Measurements from ENCODE around the gene NOD2. TPM values are rescaled to one million over a fixed set of nuclear protein-coding genes. Genes with fewer than 3 reads are reported as not detected.

NOD2 gene
- not detected in 5 replicates for total RNA-seq (2022; extraction: Qiagen RNA extraction; ENCODE audit: low read depth)

GRCh38 chr16:50692999-50693781 is at the start of gene NOD2:
Gene NOD2, plus strand, starts transcription at chr16:50693606. Its CDS starts 5,890 bp downstream, at chr16:50699496.

GRCh38 chr16:50681021-50681885 is 12.2 kb upstream of the NOD2 start, which contains the start of gene SNX20:
Gene SNX20, minus strand, starts transcription at chr16:50681312. Its CDS starts 3,786 bp downstream, at chr16:50677526.

GRCh38 chr16:50741781-50742575 is 48.6 kb downstream of the NOD2 start, which contains the start of gene CYLD:
Gene CYLD, plus strand, starts transcription at chr16:50742086. Its CDS starts 7,613 bp downstream, at chr16:50749699.

Other genes with a start within 250 kb of the NOD2 start
- 0.09 to 0.67 TPM (median 0.54 TPM) in 5 replicates for gene NKD1, start 145.2 kb upstream of the NOD2 start, total RNA-seq (2022; extraction: Qiagen RNA extraction; ENCODE audit: low read depth)
- gene SNX20, start 12.3 kb upstream of the NOD2 start, total RNA-seq (2022; extraction: Qiagen RNA extraction; ENCODE audit: low read depth), result not detected in 5 replicates
- 10.1 to 17.6 TPM (median 15.6 TPM) in 5 replicates for gene CYLD, start 48.5 kb downstream of the NOD2 start, total RNA-seq (2022; extraction: Qiagen RNA extraction; ENCODE audit: low read depth)